K562 treated with DMSO at 1 percent for 48 hours (cell line): Measurements from ENCODE around the gene VPS26B. TPM values are rescaled to one million over a fixed set of nuclear protein-coding genes. Genes with fewer than 3 reads are reported as not detected.

ENCODE experiments used
- total RNA-seq: library from RNA; unstranded; fragments of 300-600 nt; gene quantifications from 2 replicates; pipeline ENCODE4 v1.2.3, GENCODE V29; 2022; ENCODE audit warnings: low replicate concordance; ENCODE audit errors: extremely low read depth

Gene VPS26B
- not detected in 2 replicates for total RNA-seq

DNA sequence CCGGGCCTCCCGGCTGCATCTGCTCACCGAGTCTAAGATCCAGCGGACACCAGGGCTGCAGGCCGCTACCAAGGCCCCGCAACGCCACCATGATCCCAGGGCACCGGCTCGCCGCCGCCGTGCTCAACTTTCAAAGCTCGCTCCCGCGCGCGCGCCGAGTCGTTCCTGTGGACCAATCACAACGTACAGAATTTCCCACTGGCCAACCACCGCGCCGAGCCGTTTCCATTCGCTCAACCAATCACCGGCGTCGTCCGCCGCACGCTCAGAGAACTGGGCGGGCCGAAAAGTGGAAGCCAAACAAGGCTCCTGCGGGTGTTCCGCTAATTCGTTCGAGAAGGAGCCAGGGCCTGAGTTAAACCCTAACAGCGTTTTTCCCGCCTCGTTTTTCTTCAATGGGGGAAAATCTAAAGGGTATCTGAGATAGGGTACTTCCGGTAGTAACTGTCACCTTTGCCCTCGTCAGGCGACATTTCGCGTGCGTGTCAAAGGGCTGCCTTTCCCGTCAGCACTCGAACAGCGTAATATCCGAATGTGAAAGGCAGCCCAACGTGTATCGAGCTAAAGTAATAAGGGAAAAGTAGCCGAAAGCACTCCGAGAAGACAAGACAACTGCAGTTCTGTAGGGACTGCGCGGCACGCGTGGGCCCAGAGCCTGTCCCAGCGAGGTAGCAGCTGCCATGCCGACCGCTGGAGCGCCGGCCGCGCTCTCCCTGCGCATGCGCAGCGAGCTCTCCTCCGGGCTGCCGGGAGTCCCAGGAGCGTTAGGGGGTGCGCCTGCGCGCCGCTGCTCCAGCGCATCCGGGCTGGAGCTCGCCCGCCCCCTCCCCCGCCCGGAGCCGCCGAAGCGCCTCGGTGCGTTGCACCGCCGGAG, at the start of gene VPS26B, which contains the start of gene NCAPD3:
Gene VPS26B, plus strand, starts transcription at position 836 of the 874 bp plus-strand sequence. CDS start 452 bp downstream, outside the sequence.
Gene NCAPD3, minus strand, starts transcription at position 132 of the 874 bp plus-strand sequence. Its CDS starts 41 bp downstream, at position 91.

DNA sequence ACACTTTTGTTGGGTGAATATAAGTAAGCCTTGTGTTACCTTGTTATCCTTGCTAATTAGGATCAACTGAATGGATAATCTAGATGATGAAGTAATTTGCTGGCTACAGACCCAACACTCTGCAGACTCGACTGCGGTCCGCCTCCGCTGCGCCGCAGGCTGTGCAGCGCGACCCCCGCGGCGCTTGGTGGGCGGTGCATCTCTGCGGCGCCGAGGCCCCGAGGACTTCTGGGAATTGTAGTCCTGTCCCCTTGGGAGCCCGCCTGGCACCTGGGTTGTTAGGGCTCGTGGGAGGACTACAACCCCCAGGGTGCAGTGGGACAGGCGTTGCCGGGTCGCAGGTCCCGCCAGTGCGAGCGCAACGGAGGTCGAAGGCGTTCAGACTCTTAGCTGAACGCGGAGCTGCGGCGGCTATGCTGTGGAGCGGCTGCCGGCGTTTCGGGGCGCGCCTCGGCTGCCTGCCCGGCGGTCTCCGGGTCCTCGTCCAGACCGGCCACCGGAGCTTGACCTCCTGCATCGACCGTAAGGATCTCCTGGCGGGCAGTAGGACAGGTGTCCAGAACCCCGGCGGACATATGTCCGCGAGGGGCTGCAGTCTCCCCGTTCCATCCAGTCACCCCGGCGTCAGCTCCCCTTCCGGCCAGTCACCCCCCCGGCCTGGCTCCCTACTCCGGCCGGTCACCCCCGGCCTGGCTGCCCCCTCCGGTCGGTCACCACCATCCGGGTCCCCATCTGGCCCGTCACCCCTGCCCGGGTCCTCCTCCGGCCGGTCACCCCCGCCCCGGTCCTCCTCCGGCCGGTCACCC, 28.9 kb downstream of the VPS26B start, which contains the start of the genes ACAD8 and THYN1:
Gene ACAD8, plus strand, starts transcription at position 381 of the 806 bp plus-strand sequence. Its CDS starts 33 bp downstream, at position 414.
Gene THYN1, minus strand, starts transcription at position 165 of the 806 bp plus-strand sequence. CDS start 470 bp downstream, outside the sequence.

DNA sequence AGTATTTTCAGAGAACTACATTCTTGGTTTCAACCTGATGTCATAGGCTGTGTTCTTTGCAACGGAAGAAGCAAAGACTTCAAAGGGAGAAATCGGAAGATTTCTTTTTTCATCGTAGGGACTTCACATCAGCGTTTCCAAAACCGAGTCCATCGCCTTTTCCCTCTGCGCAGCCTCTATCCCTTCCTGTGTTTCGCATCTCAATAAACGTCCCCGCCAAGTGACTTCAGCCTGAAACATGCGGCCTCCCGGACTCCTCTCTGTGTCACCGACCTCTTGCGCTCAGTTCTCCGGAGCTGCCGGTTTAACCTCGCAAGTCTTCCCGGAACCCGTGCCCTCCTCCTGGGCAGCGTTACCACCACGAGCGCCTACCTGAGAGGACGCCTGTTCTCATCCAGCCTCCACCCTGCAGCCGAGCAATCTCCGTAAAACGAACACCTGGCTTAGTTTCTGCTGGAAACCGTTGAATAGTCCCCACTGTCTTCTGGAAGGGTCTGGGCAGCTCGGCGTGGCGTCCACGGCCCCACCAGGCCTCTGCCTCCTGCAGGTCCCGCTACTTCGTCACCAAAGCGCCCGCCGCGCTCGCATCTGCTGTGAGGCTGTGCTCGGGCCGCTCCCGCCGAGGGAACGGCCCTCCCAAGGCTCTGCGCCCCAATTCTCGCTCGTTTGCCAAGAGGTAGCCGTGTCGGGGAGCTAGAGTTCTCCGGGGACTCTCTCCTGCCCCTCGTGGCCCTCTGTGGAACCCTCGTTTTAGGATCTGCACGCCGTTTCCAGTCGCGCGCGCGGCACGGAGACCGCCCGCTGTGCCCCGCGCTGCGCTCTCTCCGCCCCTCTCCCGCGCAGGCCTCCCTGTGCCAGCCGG, 51.3 kb downstream of the VPS26B start, which contains the start of gene GLB1L3:
Gene GLB1L3, plus strand, starts transcription at position 846 of the 862 bp plus-strand sequence. CDS start 362 bp downstream, outside the sequence.

Other genes starting within 250 kb of the VPS26B start
- gene JAM3, start 155.6 kb upstream of the VPS26B start, total RNA-seq: not detected in 2 replicates
- gene NCAPD3, start 704 bp upstream of the VPS26B start, total RNA-seq: not detected in 2 replicates
- gene THYN1, start 28.7 kb downstream of the VPS26B start, total RNA-seq: not detected in 2 replicates
- not detected in 2 replicates for gene ACAD8, start 28.9 kb downstream of the VPS26B start, total RNA-seq
- gene GLB1L3, start 51.7 kb downstream of the VPS26B start, total RNA-seq: not detected in 2 replicates
- not detected in 2 replicates for gene GLB1L2, start 107.3 kb downstream of the VPS26B start, total RNA-seq
- not detected in 2 replicates for gene B3GAT1, start 187.6 kb downstream of the VPS26B start, total RNA-seq